ENCODE data around the gene DOP1A.
"Not testable (repeated sequence)": the region's sequence is repeated elsewhere in the genome, so short reads cannot be mapped to it uniquely, and the experiment has no call there.

DNA sequence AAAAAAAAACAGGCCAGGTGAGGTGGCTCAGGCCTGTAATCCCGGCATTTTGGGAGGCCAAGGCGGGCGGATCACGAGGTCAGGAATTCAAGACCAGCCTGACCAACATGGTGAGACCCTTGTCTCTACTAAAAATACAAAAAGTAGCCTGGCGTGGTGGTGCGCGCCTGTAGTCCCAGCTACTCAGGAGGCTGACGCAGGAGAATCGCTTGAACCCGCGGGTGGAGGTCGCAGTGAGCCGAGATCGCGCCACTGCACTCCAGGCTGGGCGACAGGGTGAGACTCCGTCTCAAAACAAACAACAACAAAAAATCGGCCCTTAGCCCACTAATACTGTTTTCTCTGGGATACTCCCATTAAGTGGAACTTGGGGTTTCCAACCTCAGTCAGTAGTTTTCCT is 124.5 kb downstream of the DOP1A start:
- TF ChIP-seq, protein P1, sequence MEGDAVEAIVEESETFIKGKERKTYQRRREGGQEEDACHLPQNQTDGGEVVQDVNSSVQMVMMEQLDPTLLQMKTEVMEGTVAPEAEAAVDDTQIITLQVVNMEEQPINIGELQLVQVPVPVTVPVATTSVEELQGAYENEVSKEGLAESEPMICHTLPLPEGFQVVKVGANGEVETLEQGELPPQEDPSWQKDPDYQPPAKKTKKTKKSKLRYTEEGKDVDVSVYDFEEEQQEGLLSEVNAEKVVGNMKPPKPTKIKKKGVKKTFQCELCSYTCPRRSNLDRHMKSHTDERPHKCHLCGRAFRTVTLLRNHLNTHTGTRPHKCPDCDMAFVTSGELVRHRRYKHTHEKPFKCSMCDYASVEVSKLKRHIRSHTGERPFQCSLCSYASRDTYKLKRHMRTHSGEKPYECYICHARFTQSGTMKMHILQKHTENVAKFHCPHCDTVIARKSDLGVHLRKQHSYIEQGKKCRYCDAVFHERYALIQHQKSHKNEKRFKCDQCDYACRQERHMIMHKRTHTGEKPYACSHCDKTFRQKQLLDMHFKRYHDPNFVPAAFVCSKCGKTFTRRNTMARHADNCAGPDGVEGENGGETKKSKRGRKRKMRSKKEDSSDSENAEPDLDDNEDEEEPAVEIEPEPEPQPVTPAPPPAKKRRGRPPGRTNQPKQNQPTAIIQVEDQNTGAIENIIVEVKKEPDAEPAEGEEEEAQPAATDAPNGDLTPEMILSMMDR (conservative IDR thresholded peaks at IDR 0.05; ENCODE audit: low read depth, low read length): not testable (repeated sequence)
- not testable (repeated sequence) for TF ChIP-seq EZH2 (IDR thresholded peaks at IDR 0.05; ENCODE audit: borderline replicate concordance, low read depth, low read length, poor library complexity, severe bottlenecking)
